Measurements from ENCODE around the gene CFLAR.
"Not testable (repeated sequence)": the region's sequence is repeated elsewhere in the genome, so short reads cannot be mapped to it uniquely, and the experiment has no call there.

Gene CFLAR

DNA sequence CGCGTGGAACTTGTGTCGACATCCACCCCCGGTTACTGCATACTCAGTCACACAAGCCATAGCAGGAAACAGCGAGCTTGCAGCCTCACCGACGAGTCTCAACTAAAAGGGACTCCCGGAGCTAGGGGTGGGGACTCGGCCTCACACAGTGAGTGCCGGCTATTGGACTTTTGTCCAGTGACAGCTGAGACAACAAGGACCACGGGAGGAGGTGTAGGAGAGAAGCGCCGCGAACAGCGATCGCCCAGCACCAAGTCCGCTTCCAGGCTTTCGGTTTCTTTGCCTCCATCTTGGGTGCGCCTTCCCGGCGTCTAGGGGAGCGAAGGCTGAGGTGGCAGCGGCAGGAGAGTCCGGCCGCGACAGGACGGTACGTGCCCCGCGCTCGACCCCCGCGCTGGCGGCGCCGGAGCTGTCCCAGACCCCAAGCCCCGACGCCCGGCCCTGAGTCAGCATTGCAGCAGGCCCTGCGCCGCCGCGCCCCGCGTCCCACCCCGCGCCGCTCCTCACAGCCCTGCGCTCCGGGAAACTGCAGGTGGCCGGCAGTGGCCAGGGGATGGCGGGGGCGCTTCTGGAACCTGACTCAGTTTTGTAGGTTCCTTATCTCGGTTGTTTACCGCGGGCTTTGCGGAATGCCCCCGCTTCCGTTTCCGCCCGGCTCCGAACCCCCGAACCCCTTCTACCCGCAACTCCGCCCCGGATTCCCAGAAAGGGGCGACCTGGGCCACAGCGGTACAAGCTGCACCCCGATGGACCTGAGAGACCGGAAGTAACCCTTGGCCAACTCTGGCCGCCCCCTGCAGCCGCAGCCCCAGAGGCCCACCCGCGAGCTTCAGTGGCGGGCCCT is at the start of gene CFLAR:
Gene CFLAR, plus strand, starts transcription at position 50 of the 844 bp plus-strand sequence. CDS start 13,702 bp downstream, outside the sequence.
- DNase-seq (ENCODE audit: low read depth in 2 of 2): peak in 1 of 2 experiments; percentile 23

DNA sequence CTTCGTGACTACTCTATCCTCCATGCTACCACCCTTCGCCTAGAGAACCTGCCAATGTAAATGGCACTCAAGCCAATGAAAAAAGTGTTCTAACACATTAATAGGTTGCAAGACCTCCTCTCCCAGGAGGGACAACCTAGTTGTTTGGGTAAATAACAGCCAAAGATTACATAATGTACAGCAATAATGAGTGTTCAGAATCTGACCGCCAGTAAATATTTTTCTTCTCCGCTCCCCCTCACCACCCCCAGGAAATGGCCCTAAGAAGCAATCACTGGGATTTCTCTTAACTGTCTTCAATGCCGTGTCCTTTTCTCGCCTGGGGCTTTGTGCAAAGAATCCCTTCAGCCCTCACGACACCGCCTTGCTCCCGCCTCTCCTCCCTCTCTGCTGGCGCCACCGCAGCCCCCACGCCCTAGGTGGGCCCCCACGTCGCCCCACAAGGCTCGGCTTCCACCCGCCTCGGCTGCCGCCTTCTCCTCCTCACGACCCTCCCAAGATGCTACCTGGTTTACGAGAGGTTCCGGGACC is 45.0 kb upstream of the CFLAR start:
- DNase-seq (ENCODE audit: low read depth in 2 of 2): no peak

DNA sequence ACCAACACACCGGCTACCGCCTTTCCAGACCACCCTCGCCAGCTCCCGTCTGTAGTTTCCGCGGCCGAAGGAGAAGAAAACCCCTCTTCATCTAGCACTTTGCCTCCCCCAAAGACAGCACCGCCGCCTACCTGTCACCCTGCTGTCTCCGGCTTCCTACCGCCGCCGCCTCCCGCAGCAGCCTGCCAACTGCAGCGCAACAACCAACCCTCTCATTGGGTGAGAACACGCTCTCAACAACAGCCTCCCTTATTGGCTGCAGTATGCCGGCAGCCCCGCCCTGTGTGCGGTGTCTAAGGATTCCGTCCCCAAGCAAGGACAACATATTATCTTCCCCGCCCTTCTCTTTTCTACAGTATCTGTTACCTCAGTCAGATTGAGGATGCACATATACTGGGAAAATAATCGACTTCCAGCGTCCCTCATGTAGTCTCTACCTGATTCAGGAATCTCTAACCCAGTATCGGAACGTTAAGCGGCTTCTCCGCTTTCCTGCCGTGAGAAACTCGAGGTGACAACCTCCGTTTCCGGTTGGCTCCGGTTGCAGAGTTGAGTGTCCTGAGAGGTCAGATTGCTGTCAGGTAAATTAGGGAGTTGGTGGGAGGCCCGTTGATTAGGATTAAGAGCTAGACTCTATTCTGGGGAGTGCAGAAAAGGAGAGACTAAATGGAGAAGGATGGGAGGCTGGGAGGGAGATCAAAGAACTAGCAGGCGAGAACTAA is 44.3 kb upstream of the CFLAR start, which contains the start of the genes HYCC2 and NDUFB3:
Gene HYCC2, minus strand, starts transcription at position 193 of the 722 bp plus-strand sequence. CDS start 47,662 bp downstream, outside the sequence.
Gene NDUFB3, plus strand, starts transcription at position 523 of the 722 bp plus-strand sequence. CDS start 6,882 bp downstream, outside the sequence.
- DNase-seq (ENCODE audit: low read depth in 2 of 2): peak; percentile 78

DNA sequence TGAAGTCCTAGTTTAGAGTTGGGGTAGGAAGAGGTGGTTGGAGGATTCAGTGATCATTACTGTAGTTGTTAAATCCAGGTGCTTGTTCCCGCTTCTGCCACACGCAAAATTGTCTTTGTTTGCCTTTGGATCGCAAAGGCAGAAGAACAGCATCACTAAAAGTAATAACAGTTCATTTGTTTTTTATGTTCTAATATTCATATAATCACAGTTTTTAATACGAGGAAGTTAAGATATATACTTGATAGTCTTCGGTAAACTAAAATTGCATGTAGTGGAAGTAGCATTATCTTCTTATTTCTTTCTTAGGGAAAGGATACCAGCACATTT is 43.8 kb upstream of the CFLAR start:
- DNase-seq (ENCODE audit: low read depth in 2 of 2): no peak

DNA sequence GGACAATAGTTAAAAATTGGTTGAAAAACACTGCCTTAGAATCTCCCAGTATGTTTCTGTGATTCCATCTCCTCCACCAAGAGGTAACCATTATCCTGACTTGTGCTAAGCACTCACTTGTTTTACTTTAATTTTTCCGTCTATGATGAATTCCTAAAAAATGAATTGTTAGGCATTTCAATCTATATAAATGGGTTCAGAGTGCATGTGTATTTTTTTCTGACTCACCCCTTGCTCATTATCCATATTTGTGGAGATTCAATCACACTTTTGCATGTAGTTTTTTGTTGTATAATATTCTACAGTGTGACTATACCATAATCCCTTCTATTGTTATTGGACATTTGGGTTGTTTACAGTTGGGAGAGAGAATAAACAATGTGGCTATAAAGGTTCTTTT is 42.9 kb upstream of the CFLAR start:
- DNase-seq (ENCODE audit: low read depth in 2 of 2): no peak

GRCh38 chr2:201074996-201075395 is 41.0 kb upstream of the CFLAR start:
- no peak for DNase-seq (ENCODE audit: low read depth in 2 of 2)

DNA sequence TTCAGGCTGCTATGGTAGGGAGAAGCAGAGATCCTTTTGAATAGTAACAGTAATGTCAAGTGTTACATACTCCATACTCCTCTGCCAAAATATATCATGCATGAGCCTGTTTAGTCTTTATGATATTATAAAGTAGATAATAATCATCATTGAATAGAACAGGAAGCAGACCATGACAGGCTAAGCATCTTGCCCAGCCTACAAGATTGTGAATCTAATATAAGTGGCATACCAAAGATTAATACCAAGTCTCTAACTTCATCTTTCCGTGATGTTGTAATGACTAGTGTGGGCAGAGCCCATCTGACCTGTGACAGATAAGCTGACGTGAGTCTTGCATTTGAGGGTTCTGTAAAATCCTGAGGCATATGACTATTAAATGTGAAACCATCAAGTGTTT is 31.1 kb upstream of the CFLAR start:
- DNase-seq (ENCODE audit: low read depth in 2 of 2): no peak

GRCh38 chr2:201090574-201090973 is 25.4 kb upstream of the CFLAR start:
- DNase-seq (ENCODE audit: low read depth in 2 of 2): no peak

DNA sequence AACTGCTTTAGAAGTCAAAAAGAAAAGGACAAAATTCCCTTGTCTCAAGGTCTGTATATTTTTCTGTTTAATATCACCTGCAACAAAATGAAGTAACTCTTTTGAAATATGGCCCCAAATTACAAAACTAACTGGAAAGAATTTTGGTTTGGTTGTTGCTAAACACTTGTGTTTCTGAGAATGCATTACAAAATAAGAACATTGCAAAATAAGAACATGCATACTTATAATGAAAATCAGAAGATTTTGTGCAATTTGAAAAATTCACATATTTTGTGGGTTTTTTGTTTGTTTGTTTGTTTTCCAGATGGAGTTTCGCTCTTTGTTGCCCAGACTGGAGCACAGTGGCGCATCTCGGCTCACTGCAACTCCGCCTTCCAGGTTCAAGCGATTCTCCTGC is 22.4 kb upstream of the CFLAR start:
- no peak for DNase-seq (ENCODE audit: low read depth in 2 of 2)

GRCh38 chr2:201100497-201100896 is 15.5 kb upstream of the CFLAR start:
- DNase-seq (ENCODE audit: low read depth in 2 of 2): no peak

- no peak for DNase-seq (ENCODE audit: low read depth in 2 of 2)
Measured at GRCh38 chr2:201105759-201106158, 10.2 kb upstream of the CFLAR start.

DNA sequence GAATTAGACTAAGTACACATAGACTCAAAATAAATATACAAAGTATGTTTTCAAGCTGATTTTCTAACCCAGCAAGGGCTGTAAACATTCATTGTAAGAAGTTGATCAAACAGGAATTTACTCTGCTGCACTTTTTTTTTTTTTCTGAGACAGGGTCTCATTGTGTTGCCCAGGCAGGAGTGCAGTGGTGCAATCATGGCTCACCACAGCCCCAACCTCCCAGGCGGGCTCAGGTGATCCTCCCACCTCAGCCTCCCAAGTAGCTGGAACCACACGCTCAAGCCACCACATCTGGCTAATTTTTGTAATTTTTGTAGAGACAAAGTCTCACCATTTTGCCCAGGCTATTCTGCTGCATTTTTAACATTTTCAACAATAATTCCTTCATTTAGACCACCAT is 8.3 kb upstream of the CFLAR start:
- no peak for DNase-seq (ENCODE audit: low read depth in 2 of 2)

DNA sequence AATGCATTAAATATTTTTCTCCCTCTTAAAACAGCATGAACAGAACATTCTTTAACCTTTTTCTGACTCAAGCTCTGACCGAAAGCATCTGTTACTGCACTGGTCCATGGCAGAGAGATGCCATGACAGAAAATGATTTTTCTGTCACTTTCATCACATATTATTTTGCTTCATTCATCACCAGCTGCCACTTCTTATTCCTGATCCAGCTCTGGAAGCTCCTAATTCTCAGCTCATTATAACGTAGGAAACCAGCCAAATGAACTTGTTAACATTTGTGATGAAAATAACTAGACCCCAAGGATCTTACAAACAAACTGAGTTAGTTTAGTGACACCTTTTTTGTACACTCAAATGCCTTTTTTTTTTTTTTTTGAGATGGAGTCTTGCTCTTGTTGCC is 7.6 kb upstream of the CFLAR start:
- DNase-seq (ENCODE audit: low read depth in 2 of 2): no peak

DNA sequence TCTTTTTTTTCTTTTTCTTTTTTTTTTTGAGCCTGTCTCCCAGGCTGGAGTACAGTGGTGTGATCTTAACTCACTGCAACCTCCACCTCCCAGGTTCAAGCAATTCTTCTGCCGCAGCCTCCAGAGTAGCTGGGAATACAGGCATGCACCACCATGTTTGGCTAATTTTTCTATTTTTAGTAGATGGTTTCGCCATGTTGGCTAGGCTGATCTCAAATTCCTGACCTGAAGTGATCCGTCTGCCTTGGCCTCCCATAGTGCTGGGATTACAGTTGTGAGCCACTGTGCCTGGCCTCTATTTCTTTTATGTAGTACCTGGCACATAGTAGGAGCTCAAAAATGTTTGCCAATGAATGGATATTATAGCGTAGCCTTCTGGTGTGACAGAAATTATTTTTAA is 6.8 kb upstream of the CFLAR start:
- DNase-seq (ENCODE audit: low read depth in 2 of 2): no peak

DNA sequence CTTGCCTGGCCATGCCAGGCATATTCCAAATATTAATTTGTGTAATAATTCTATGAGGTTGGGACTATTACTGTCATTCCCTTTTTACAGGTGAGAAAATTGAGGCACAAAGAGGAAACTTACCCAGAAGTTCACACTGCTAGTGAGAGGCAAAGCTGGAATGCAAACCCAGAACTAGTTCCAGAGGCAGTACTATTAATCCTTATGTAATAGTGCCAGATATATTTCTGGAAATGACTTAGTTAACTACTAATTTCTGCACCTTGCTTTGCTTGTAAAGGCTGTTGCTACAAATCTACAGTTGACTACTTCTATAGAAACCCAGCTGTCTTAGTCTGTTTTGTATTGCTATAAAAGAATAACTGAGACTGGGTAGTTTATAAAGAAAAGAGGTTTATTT is 5.3 kb upstream of the CFLAR start:
- no peak for DNase-seq (ENCODE audit: low read depth in 2 of 2)

DNA sequence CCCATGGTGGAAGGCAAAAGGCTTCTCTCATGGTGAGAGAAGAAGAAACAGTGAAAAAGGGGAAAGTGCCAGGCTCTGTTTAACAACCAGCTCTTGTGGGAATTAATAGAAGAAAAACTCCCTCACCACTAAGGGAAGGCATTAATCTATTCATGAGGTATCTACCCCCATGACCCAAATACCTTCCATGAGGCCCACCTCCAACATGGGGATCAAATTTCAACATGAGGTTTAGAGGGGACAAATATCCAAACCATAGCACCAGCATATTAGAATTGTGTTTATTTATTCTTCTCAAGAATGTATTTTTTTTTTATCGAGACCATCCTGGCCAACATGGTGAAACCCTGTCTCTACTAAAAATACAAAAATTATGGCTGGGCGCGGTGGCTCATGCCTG is 4.9 kb upstream of the CFLAR start:
- no peak for DNase-seq (ENCODE audit: low read depth in 2 of 2)

DNA sequence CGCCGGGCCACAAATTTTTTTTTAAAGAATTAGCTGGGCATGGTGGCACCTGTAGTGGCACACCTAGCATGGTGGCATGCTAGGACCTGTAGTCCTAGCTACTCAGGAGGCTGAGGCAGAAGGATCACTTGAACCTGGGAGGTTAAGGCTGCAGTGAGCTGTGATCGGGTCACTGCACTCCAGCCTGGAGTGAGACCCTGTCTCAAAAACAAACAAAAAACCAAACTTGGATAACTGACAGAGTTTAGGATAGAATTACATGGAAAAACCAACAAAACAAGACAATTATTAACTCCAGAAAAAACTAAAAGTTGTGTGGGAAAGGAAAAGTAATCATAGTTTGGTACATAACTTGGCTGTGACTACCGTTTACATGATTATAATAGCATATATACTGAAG is 1.6 kb upstream of the CFLAR start:
- no peak for DNase-seq (ENCODE audit: low read depth in 2 of 2)

DNA sequence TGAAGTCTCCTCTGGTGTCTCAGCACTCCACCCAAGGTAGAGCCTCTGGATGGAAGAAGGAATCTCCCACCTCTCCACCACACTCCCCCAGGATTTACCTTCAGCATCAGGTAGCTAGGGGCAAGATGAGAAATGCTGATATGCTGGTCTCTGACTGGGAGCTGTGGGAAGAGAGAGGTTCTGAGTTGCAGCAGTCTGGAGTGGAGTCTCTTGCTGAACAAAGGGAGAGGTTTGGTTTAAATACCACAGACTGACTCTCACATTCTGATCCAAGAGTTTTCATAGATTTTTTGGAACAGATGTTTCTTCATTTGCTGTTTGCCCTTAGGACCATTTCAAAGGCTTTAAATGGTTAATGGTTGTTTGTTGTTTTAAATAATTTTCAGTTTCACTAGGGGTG is 1.1 kb upstream of the CFLAR start:
- DNase-seq (ENCODE audit: low read depth in 2 of 2): no peak

- DNase-seq (ENCODE audit: low read depth in 2 of 2): peak in 1 of 2 experiments; percentile 66
Measured at GRCh38 chr2:201116959-201117734, 1.2 kb downstream of the CFLAR start.

DNA sequence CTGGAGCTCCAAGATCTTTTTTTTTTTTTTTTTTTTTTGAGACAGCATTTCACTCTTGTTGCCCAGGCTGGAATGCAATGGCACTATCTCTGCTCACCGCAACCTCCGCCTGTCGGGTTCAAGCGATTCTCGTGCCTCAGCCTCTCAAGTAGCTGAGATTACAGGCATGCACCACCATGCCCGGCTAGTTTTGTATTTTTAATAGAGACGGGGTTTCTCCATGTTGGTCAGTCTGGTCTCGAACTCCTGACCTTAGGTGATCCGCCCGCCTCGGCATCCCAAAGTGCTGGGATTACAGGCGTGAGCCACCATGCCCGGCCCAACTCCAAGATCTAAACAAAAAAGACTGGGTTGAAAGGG is 1.8 kb downstream of the CFLAR start:
- DNase-seq (ENCODE audit: low read depth in 2 of 2): not testable (repeated sequence)

GRCh38 chr2:201118121-201118960 is 2.4 kb downstream of the CFLAR start:
- peak in 1 of 2 experiments; percentile 35 for DNase-seq (ENCODE audit: low read depth in 2 of 2)
